Natural killer cell (primary cell): ENCODE data around the gene HACD3. TPM values are rescaled to one million over a fixed set of nuclear protein-coding genes. Genes with fewer than 3 reads are reported as not detected.

Experiments used
- ATAC-seq, 3 donors: fragments of 150-1000 bp in 2 of 3; fragments of 200-7000 bp in 1 of 3; cut with Tn5 transposase; 1 replicate in 1 of 3; 2 replicates in 2 of 3; pipeline ENCODE4 v1.10.0; 2021; ENCODE audit warnings: mild to moderate bottlenecking in 2 of 3, moderate library complexity in 2 of 3
- DNase-seq, 2 donors: peaks; one replicate each; pipeline versions ENCODE4 v3.0.0 to v3.0.0-alpha.2; 2013 to 2021; ENCODE audit warnings: mixed read lengths in 1 of 2
- H3K27ac ChIP-seq: one replicate; pipeline ENCODE4 v1.5.1; 2013; ENCODE audit warnings: mild to moderate bottlenecking, low read length
- H3K27me3 ChIP-seq: one replicate; pipeline ENCODE4 v1.6.1; 2013; ENCODE audit warnings: low read length; ENCODE audit not compliant: control insufficient read depth, insufficient read depth
- H3K36me3 ChIP-seq: one replicate; pipeline ENCODE4 v1.6.1; 2013; ENCODE audit warnings: low read length; ENCODE audit not compliant: control insufficient read depth, insufficient read depth
- H3K4me1 ChIP-seq: one replicate; pipeline ENCODE4 v1.6.1; 2013; ENCODE audit warnings: low read length; ENCODE audit not compliant: control insufficient read depth, insufficient read depth
- H3K4me3 ChIP-seq: one replicate; pipeline ENCODE4 v1.5.1; 2013; ENCODE audit warnings: low read length
- H3K9me3 ChIP-seq: one replicate; pipeline ENCODE4 v1.6.1; 2013; ENCODE audit warnings: low read length; ENCODE audit not compliant: control insufficient read depth, insufficient read depth
- H3K27ac Mint-ChIP-seq, 2 donors: one replicate each; pipeline ENCODE4 v1.8.0; 2022; ENCODE audit warnings: mild to moderate bottlenecking in 2 of 2, mixed read lengths in 2 of 2, moderate library complexity in 1 of 2
- H3K27me3 Mint-ChIP-seq, 2 donors: one replicate each; pipeline ENCODE4 v1.8.0; 2022; ENCODE audit warnings: low read depth in 2 of 2, mixed read lengths in 2 of 2
- H3K36me3 Mint-ChIP-seq: one replicate; pipeline ENCODE4 v1.8.0; 2022; ENCODE audit warnings: mixed read lengths
- H3K4me1 Mint-ChIP-seq, 2 donors: one replicate each; pipeline ENCODE4 v1.8.0; 2022; ENCODE audit warnings: mixed read lengths in 2 of 2
- H3K4me3 Mint-ChIP-seq: one replicate; pipeline ENCODE4 v1.8.0; 2022; ENCODE audit warnings: mild to moderate bottlenecking, moderate library complexity, mixed read lengths
- H3K9me3 Mint-ChIP-seq, 2 donors: one replicate each; pipeline ENCODE4 v1.8.0; 2022; ENCODE audit warnings: mixed read lengths in 2 of 2
- CTCF ChIP-seq: fragments of 200-600 bp; IDR thresholded peaks from one replicate; pipeline ENCODE4 v1.8.0; 2022; ENCODE audit warnings: antibody characterized with exemption
- WGBS: methylation state at CpG from one replicate; pipeline ENCODE4 v1.1.7; 2013; ENCODE audit warnings: missing lambda C conversion rate; ENCODE audit not compliant: insufficient coverage; 5-methylcytosine and 5-hydroxymethylcytosine counted together
- intact Hi-C: fragments of 100-400 bp; cut with micrococcal nuclease; formaldehyde crosslinking; loops from one replicate; pipeline ENCODE4 v1.14.2; 2022
- total RNA-seq, 4 donors: library from RNA; stranded (reverse); fragments of 120-200 nt in 1 of 4; gene quantifications; one replicate each; pipeline versions ENCODE4 v1.2.3 to v1.2.4, GENCODE V29; 2013 to 2022

The HACD3 gene
- total RNA-seq, 3 donors from 2014 or later (not counting 1 experiment from before 2014, with no cell fraction given): 13.5 to 24.7 (median 15.1) TPM

GRCh38 chr15:65521350-65521749 lies 8.9 kb upstream of the HACD3 start:
- H3K9me3 Mint-ChIP-seq: no peaks in the 10 kb centered on the region
- peak overlapping the region; percentile 51 for H3K4me3 Mint-ChIP-seq
- no peaks in the 10 kb centered on the region for H3K36me3 Mint-ChIP-seq
- no peak for TF ChIP-seq CTCF
- 79% methylated on average over 4 of the region's 7 CpGs for WGBS
- intact Hi-C loops: no loop called here
- H3K27me3 ChIP-seq: no peaks in the 10 kb centered on the region
- no peaks in the 10 kb centered on the region for H3K36me3 ChIP-seq
- peak overlapping the region; percentile 5 for H3K27ac ChIP-seq
- H3K4me1 ChIP-seq: peaks cover 10% of the 10 kb centered on the region
- H3K27ac Mint-ChIP-seq: peak overlapping the region; percentile 69 to 85
- ATAC-seq: peak in 1 of 3 donors; percentile 27
- peaks cover 13 to 18% of the 10 kb centered on the region in 2 donors for H3K4me1 Mint-ChIP-seq
- H3K27me3 Mint-ChIP-seq: no peaks in the 10 kb centered on the region
- no peak overlapping the region for H3K4me3 ChIP-seq
- no peak for DNase-seq
- H3K9me3 ChIP-seq: no peaks in the 10 kb centered on the region

GRCh38 chr15:65524226-65524625 lies 6.0 kb upstream of the HACD3 start:
- H3K9me3 Mint-ChIP-seq: no peaks in the 10 kb centered on the region
- 82% methylated on average over 10 of the region's 10 CpGs for WGBS

GRCh38 chr15:65525622-65526021 lies 4.6 kb upstream of the HACD3 start:
- intact Hi-C loops: no loop called here
- DNase-seq (no peak), ATAC-seq (no peak)
- Mint-ChIP-seq H3K4me1 (peaks cover 10 to 12% of the 10 kb centered on the region in 2 donors), H3K36me3 (no peaks in the 10 kb centered on the region), H3K27me3 (no peaks in the 10 kb centered on the region), H3K4me3 (no peak overlapping the region), H3K9me3 (no peaks in the 10 kb centered on the region), H3K27ac (no peak overlapping the region)
- 95% methylated on average over 1 of the region's 1 CpG for WGBS
- no peaks in the 10 kb centered on the region for H3K36me3 ChIP-seq
- TF ChIP-seq CTCF: no peak
- H3K27me3 ChIP-seq: no peaks in the 10 kb centered on the region
- H3K9me3 ChIP-seq: no peaks in the 10 kb centered on the region
- peaks cover 5% of the 10 kb centered on the region for H3K4me1 ChIP-seq
- H3K4me3 ChIP-seq: no peak overlapping the region
- no peak overlapping the region for H3K27ac ChIP-seq

More at GRCh38 chr15:65524226-65524625, 6.0 kb upstream of the HACD3 start:
- no peaks in the 10 kb centered on the region for H3K4me1 ChIP-seq
- H3K36me3 ChIP-seq: no peaks in the 10 kb centered on the region
- Mint-ChIP-seq H3K36me3 (no peaks in the 10 kb centered on the region), H3K4me3 (no peak overlapping the region), H3K27ac (no peak overlapping the region), H3K4me1 (peaks cover 4 to 7% of the 10 kb centered on the region in 2 donors), H3K27me3 (no peaks in the 10 kb centered on the region)
- TF ChIP-seq CTCF: no peak
- no peak overlapping the region for H3K27ac ChIP-seq
- no peaks in the 10 kb centered on the region for H3K9me3 ChIP-seq
- intact Hi-C loops: no loop called here
- H3K4me3 ChIP-seq: no peak overlapping the region
- no peak for ATAC-seq
- no peak for DNase-seq
- no peaks in the 10 kb centered on the region for H3K27me3 ChIP-seq

- no peak overlapping the region for H3K4me3 Mint-ChIP-seq
- Histone ChIP-seq H3K4me3 (no peak overlapping the region), H3K9me3 (no peaks in the 10 kb centered on the region), H3K36me3 (no peaks in the 10 kb centered on the region), H3K27me3 (no peaks in the 10 kb centered on the region), H3K4me1 (peaks cover 13% of the 10 kb centered on the region), H3K27ac (no peak overlapping the region)
- TF ChIP-seq CTCF: no peak
- ATAC-seq (no peak), DNase-seq (no peak)
- no peak overlapping the region for H3K27ac Mint-ChIP-seq
- no peaks in the 10 kb centered on the region for H3K36me3 Mint-ChIP-seq
- H3K27me3 Mint-ChIP-seq: no peaks in the 10 kb centered on the region
- intact Hi-C loops: no loop called here
- no peaks in the 10 kb centered on the region for H3K9me3 Mint-ChIP-seq
- peaks cover 13 to 15% of the 10 kb centered on the region in 2 donors for H3K4me1 Mint-ChIP-seq
- WGBS: 98% methylated on average over 20 of the region's 20 CpGs
Measured at GRCh38 chr15:65528461-65529060, 1.7 kb upstream of the HACD3 start.
